Neuronal stem cell (in vitro differentiated cells): ENCODE data around the gene BTAF1.

Experiments used
- DNase-seq: peaks from one replicate; pipeline ENCODE4 v3.0.0-alpha.2; 2013; ENCODE audit warnings: low spot score
- H2AFZ ChIP-seq: one replicate; pipeline ENCODE4 v1.6.1; 2013; ENCODE audit warnings: mild to moderate bottlenecking, low read length, inconsistent platforms
- H2AK5ac ChIP-seq: 2 replicates; pipeline ENCODE4 v1.6.1; 2013; ENCODE audit warnings: low read depth, mild to moderate bottlenecking, inconsistent platforms, low read length, moderate library complexity, mixed read lengths
- H2BK120ac ChIP-seq: 2 replicates; pipeline ENCODE4 v1.6.1; 2013; ENCODE audit warnings: low read depth, mild to moderate bottlenecking, inconsistent platforms, low read length, moderate library complexity, mixed read lengths
- H2BK12ac ChIP-seq: one replicate; pipeline ENCODE4 v1.6.1; 2013; ENCODE audit warnings: low read length, inconsistent platforms
- H2BK15ac ChIP-seq: 2 replicates; pipeline ENCODE4 v1.6.1; 2013; ENCODE audit warnings: mild to moderate bottlenecking, low read length, inconsistent platforms, mixed read lengths
- H2BK5ac ChIP-seq: one replicate; pipeline ENCODE4 v1.6.1; 2013; ENCODE audit warnings: inconsistent platforms, mild to moderate bottlenecking, low read length, moderate library complexity
- H3K14ac ChIP-seq: one replicate; pipeline ENCODE4 v1.6.1; 2013; ENCODE audit warnings: low read length, inconsistent platforms
- H3K18ac ChIP-seq: 2 replicates; pipeline ENCODE4 v1.6.1; 2013; ENCODE audit warnings: low read length, inconsistent platforms
- H3K23ac ChIP-seq: 2 replicates; pipeline ENCODE4 v1.6.1; 2013; ENCODE audit warnings: low read depth, mild to moderate bottlenecking, mixed read lengths, low read length, inconsistent platforms; ENCODE audit not compliant: poor library complexity
- H3K27ac ChIP-seq: replicated peaks from 3 replicates; pipeline ENCODE4 v1.5.1; 2013; ENCODE audit warnings: low read length, inconsistent platforms
- H3K27me3 ChIP-seq, 3 experiments: 2 replicates each; pipeline ENCODE4 v1.6.1; 2013; ENCODE audit warnings: low read length in 3 of 3, mild to moderate bottlenecking in 2 of 3, inconsistent platforms in 1 of 3, low read depth in 1 of 3, mixed read lengths in 1 of 3, moderate library complexity in 1 of 3; ENCODE audit not compliant: control insufficient read depth in 3 of 3, insufficient read depth in 3 of 3
- H3K36me3 ChIP-seq, 2 donors: replicated peaks in 1 of 2; 2 replicates each; pipeline ENCODE4 v1.6.1; 2013; ENCODE audit warnings: low read length in 2 of 2; ENCODE audit not compliant: control insufficient read depth in 2 of 2, insufficient read depth in 2 of 2
- H3K4ac ChIP-seq: 2 replicates; pipeline ENCODE4 v1.6.1; 2013; ENCODE audit warnings: inconsistent platforms, mild to moderate bottlenecking, low read length, moderate library complexity
- H3K4me1 ChIP-seq, 2 donors: 1 replicate in 1 of 2; 2 replicates in 1 of 2; pipeline ENCODE4 v1.6.1; 2013; ENCODE audit warnings: low read length in 2 of 2, low read depth in 1 of 2; ENCODE audit not compliant: control insufficient read depth in 2 of 2, insufficient read depth in 1 of 2
- H3K4me2 ChIP-seq: one replicate; pipeline ENCODE4 v1.6.1; 2013; ENCODE audit warnings: mild to moderate bottlenecking, low read length, inconsistent platforms; ENCODE audit not compliant: insufficient read depth, poor library complexity, severe bottlenecking
- H3K4me3 ChIP-seq, 2 donors: 2 replicates each; pipeline ENCODE4 v1.5.1; 2013; ENCODE audit warnings: low read length in 2 of 2, mild to moderate bottlenecking in 2 of 2, inconsistent platforms in 1 of 2, moderate library complexity in 1 of 2
- H3K79me1 ChIP-seq: one replicate; pipeline ENCODE4 v1.6.1; 2013; ENCODE audit warnings: low read depth, mild to moderate bottlenecking, inconsistent platforms, low read length, moderate library complexity
- H3K9ac ChIP-seq: one replicate; pipeline ENCODE4 v1.6.1; 2013; ENCODE audit warnings: mild to moderate bottlenecking, low read depth, low read length, inconsistent platforms; ENCODE audit not compliant: poor library complexity
- H3K9me3 ChIP-seq, 2 donors: replicated peaks in 1 of 2; 2 replicates each; pipeline versions ENCODE3 to v1.6.1; 2013; ENCODE audit warnings: low read length in 2 of 2, mild to moderate bottlenecking in 2 of 2, inconsistent platforms in 1 of 2, low read depth in 1 of 2, mixed read lengths in 1 of 2, moderate library complexity in 1 of 2; ENCODE audit not compliant: control insufficient read depth in 2 of 2, insufficient read depth in 1 of 2
- H4K8ac ChIP-seq: one replicate; pipeline ENCODE4 v1.6.1; 2013; ENCODE audit warnings: low read depth, mild to moderate bottlenecking, inconsistent platforms, low read length, moderate library complexity
- H4K91ac ChIP-seq: one replicate; pipeline ENCODE4 v1.6.1; 2013; ENCODE audit warnings: low read length, low read depth, mild to moderate bottlenecking, inconsistent platforms; ENCODE audit not compliant: poor library complexity
- WGBS, 2 donors: extraction: QIAGEN DNeasy Blood & Tissue Kit; methylation state at CpG; one replicate each; pipeline ENCODE4 v1.1.7; 2013; ENCODE audit warnings: missing lambda C conversion rate in 2 of 2, mixed read lengths in 1 of 2; ENCODE audit not compliant: insufficient read length in 2 of 2, insufficient replicate concordance in 1 of 2; ENCODE audit errors: extremely low coverage in 2 of 2; 5-methylcytosine and 5-hydroxymethylcytosine counted together

BTAF1 gene

DNA sequence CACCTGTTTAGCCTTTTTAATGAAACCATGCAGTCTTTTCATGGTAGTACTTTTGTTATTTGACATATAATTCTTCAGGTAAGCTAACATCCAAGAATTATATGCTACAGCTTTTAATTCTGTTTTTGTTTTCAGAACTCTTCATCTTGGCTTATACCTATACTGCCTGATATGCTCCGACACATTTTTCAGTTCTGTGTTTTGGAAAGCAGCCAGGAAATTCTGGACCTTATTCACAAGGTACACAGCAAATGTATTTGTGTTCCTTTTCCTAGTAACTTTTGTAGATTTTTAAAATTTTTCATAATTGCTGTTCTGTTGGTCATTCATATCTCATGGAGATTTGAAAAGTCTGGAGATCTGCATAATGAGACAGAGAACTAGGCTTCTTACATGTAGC lies 56.7 kb downstream of the BTAF1 start:
- Histone ChIP-seq H3K4me1 (no peaks in the 10 kb centered on the region), H3K23ac (no peak overlapping the region), H3K4ac (no peak overlapping the region), H4K8ac (no peak overlapping the region), H3K4me2 (no peak overlapping the region), H3K36me3 (peaks cover 12 to 95% of the 10 kb centered on the region in 2 donors), H2AK5ac (no peak overlapping the region), H2BK12ac (no peak overlapping the region), H2BK120ac (no peak overlapping the region), H2BK15ac (no peak overlapping the region), H3K18ac (no peak overlapping the region), H3K9me3 (peaks cover 0 to 6% of the 10 kb centered on the region in 2 donors), H2BK5ac (no peak overlapping the region), H4K91ac (no peak overlapping the region), H3K9ac (no peak overlapping the region), H2AFZ (no peak overlapping the region), H3K27me3 (no peaks in the 10 kb centered on the region), H3K4me3 (no peak overlapping the region), H3K79me1 (no peaks in the 10 kb centered on the region), H3K27ac (no peak overlapping the region), H3K14ac (no peak overlapping the region)
- no CpG with 5 or more reads among the region's 1 CpG for WGBS, 2 donors
- no peak for DNase-seq

DNA sequence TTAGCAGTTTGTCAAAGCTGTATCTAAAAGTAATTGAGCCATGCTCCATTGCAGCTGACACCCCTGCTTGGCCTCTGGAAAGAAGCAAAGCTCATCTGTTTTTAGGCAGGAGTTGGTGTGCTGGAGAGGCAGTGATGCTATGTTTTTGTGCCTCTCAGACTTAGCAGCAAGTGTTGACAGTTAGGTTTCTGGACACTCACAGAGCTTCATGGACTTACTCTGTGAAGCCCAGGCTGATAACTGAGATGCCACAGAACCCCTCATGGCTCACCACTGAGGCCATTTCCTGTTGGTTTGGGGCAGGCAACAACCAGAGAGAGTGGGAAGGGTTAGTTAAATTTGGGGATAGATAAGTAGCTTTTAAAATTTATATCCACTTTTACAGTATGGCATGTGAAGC lies 59.8 kb downstream of the BTAF1 start:
- Histone ChIP-seq H3K4me1 (no peaks in the 10 kb centered on the region), H2BK12ac (no peak overlapping the region), H2BK5ac (no peak overlapping the region), H2BK15ac (no peak overlapping the region), H3K27ac (no peak overlapping the region), H3K18ac (no peak overlapping the region), H4K8ac (no peak overlapping the region), H3K79me1 (no peaks in the 10 kb centered on the region), H3K23ac (no peak overlapping the region), H3K27me3 (no peaks in the 10 kb centered on the region), H3K4me2 (no peak overlapping the region), H3K14ac (no peak overlapping the region), H3K4ac (no peak overlapping the region), H3K9ac (no peak overlapping the region), H2AK5ac (no peak overlapping the region), H2BK120ac (no peak overlapping the region), H3K9me3 (peaks cover 0 to 17% of the 10 kb centered on the region in 2 donors), H2AFZ (no peak overlapping the region), H3K4me3 (no peak overlapping the region), H3K36me3 (peaks cover 12 to 95% of the 10 kb centered on the region in 2 donors), H4K91ac (no peak overlapping the region)
- no peak for DNase-seq

DNA sequence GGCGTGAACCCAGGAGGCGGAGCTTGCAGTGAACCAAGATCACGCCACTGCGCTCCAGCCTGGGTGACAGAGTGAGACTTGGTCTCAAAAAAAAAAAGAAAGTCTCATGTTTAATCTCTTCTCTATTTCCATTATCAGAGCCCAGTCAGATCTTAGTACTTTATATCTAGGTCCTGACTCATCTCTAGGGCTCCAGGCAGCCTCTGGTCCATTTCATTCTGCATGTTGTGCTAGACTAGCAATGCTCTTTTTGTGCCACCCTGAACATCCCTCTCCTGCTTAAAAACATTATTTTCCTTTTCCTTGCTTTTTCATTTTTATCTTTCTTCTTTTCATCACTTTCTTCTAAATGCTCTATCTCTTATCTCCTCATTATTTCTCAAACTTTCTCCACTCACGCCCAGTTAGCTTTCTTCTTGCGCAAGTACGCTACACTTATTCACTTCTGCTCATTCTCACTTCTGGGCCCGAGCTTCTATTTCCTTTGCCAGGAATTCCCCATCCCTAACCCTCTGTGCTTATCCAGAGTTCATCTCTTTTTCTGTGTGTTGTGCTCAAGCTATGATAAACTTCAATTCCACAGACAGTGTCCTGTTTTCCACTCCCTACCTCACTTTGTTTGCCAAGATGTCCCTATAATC lies 63.9 kb downstream of the BTAF1 start:
- Histone ChIP-seq H4K91ac (no peak overlapping the region), H3K27ac (no peak overlapping the region), H3K18ac (no peak overlapping the region), H2AK5ac (no peak overlapping the region), H3K14ac (no peak overlapping the region), H3K79me1 (no peaks in the 10 kb centered on the region), H3K27me3 (no peaks in the 10 kb centered on the region), H2BK120ac (no peak overlapping the region), H3K4me3 (no peak overlapping the region), H3K23ac (no peak overlapping the region), H3K4ac (no peak overlapping the region), H3K36me3 (peaks cover 13 to 95% of the 10 kb centered on the region in 2 donors), H2BK5ac (no peak overlapping the region), H3K9me3 (peaks cover 0 to 17% of the 10 kb centered on the region in 2 donors), H3K4me1 (no peaks in the 10 kb centered on the region), H4K8ac (no peak overlapping the region), H2BK12ac (no peak overlapping the region), H2AFZ (no peak overlapping the region), H3K9ac (no peak overlapping the region), H2BK15ac (no peak overlapping the region), H3K4me2 (no peak overlapping the region)
- WGBS, 2 donors, result 100% methylated on average over 3 of the region's 8 CpGs
- DNase-seq, result no peak

DNA sequence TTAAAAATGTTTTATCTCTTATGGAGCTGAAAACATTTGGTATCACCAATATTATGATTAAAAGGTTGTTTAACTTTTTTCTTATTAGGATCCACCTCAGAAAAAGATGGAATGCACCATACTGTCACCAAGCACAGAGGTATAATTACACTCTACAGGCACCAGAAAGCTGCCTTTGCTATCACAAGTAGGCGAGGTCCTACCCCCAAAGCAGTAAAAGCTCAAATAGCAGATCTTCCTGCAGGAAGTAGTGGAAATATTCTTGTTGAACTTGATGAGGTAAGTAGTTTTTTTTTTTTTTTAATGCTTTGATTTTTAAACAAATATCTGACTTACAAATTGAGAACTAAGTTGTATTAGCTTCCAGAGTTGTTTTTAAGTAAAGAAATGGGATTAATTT lies 68.5 kb downstream of the BTAF1 start:
- H3K14ac ChIP-seq, result no peak overlapping the region
- WGBS, 2 donors, result no CpG with 5 or more reads among the region's 1 CpG
- H3K9ac ChIP-seq, result no peak overlapping the region
- H2BK5ac ChIP-seq, result no peak overlapping the region
- no peak overlapping the region for H3K4me3 ChIP-seq
- H3K23ac ChIP-seq, result no peak overlapping the region
- H3K27ac ChIP-seq, result no peak overlapping the region
- H3K9me3 ChIP-seq, result no peaks in the 10 kb centered on the region
- no peak overlapping the region for H3K4ac ChIP-seq
- peaks cover 14 to 94% of the 10 kb centered on the region in 2 donors for H3K36me3 ChIP-seq
- H3K79me1 ChIP-seq, result no peaks in the 10 kb centered on the region
- H3K27me3 ChIP-seq, result no peaks in the 10 kb centered on the region
- H3K4me1 ChIP-seq, result no peaks in the 10 kb centered on the region
- no peak overlapping the region for H2AK5ac ChIP-seq
- H2AFZ ChIP-seq, result no peak overlapping the region
- no peak overlapping the region for H4K91ac ChIP-seq
- H2BK120ac ChIP-seq, result no peak overlapping the region
- no peak overlapping the region for H2BK12ac ChIP-seq
- H3K4me2 ChIP-seq, result no peak overlapping the region
- H2BK15ac ChIP-seq, result no peak overlapping the region
- no peak overlapping the region for H3K18ac ChIP-seq
- H4K8ac ChIP-seq, result no peak overlapping the region
- DNase-seq, result no peak
